Subcutaneous adipose tissue (tissue), 4 donors: ENCODE data around the gene RTP4. TPM values are rescaled to one million over a fixed set of nuclear protein-coding genes. Genes with fewer than 3 reads are reported as not detected.

Experiments used
- CTCF ChIP-seq: fragments of 450-650 bp; IDR thresholded peaks from one replicate; pipeline ENCODE4 v1.5.1; 2016; ENCODE audit warnings: low read depth, mild to moderate bottlenecking, control low read depth, antibody characterized with exemption, moderate library complexity
- total RNA-seq, 4 donors: library from RNA; depleted of rRNA; stranded (reverse); fragments of >200 nt; gene quantifications; one replicate each; pipeline ENCODE4 v1.1.0, GENCODE V29; 2016

Gene RTP4
- total RNA-seq, 4 donors from 2014 or later, result 1.1 to 2.7 (median 1.3) TPM

GRCh38 chr3:187370051-187370450, 1.9 kb downstream of the RTP4 start:
- no peak for TF ChIP-seq CTCF

- no peak for TF ChIP-seq CTCF
Observed at GRCh38 chr3:187375581-187375980, 7.4 kb downstream of the RTP4 start.

GRCh38 chr3:187377842-187378241, 9.7 kb downstream of the RTP4 start:
- no peak for TF ChIP-seq CTCF

GRCh38 chr3:187382609-187383151, 14.5 kb downstream of the RTP4 start:
- TF ChIP-seq CTCF, result no peak

- no peak for TF ChIP-seq CTCF
Observed at GRCh38 chr3:187383246-187383645, 15.1 kb downstream of the RTP4 start.

GRCh38 chr3:187385296-187385695, 17.1 kb downstream of the RTP4 start:
- no peak for TF ChIP-seq CTCF

- no peak for TF ChIP-seq CTCF
Observed at GRCh38 chr3:187396661-187397060, 28.5 kb downstream of the RTP4 start.
